Neural cell (in vitro differentiated cells): ENCODE data around the gene MLLT10. TPM values are rescaled to one million over a fixed set of nuclear protein-coding genes. Genes with fewer than 3 reads are reported as not detected.

Source experiments
- H2AFZ ChIP-seq: fragments of 200-600, 300-800 bp; sonication (generic), shearing (Covaris generic); 2 replicates; pipeline ENCODE4 v1.6.0; 2014; ENCODE audit warnings: low read depth, mild to moderate bottlenecking, antibody characterized with exemption, low read length, moderate library complexity
- H3F3A ChIP-seq: fragments of 200-600 bp; shearing (Covaris generic); 2 replicates; pipeline ENCODE4 v1.6.1; 2016; ENCODE audit warnings: mild to moderate bottlenecking, moderate library complexity, mixed read lengths, antibody characterized with exemption, low read length; ENCODE audit not compliant: insufficient read depth, poor library complexity, severe bottlenecking
- H3K27ac ChIP-seq: fragments of 200-600, 300-800 bp; sonication (generic), shearing (Covaris generic); 2 replicates; pipeline ENCODE4 v1.5.1; 2014; ENCODE audit warnings: mild to moderate bottlenecking, low read length, moderate library complexity
- H3K27me3 ChIP-seq: fragments of 300-800, 200-600 bp; sonication (generic), shearing (Covaris generic); 2 replicates; pipeline ENCODE4 v1.6.0; 2014; ENCODE audit warnings: mild to moderate bottlenecking, low read depth, low read length, moderate library complexity; ENCODE audit not compliant: insufficient read depth
- H3K36me3 ChIP-seq: fragments of 300-800, 200-600 bp; sonication (generic), shearing (Covaris generic); 2 replicates; pipeline ENCODE4 v1.5.1; 2014; ENCODE audit warnings: mild to moderate bottlenecking, antibody characterized with exemption, low read length, moderate library complexity; ENCODE audit not compliant: insufficient read depth
- H3K4me2 ChIP-seq: fragments of 300-800, 200-600 bp; sonication (generic), shearing (Covaris generic); 2 replicates; pipeline ENCODE4 v1.6.0; 2014; ENCODE audit warnings: mild to moderate bottlenecking, low read length
- H3K4me3 ChIP-seq: fragments of 300-800, 200-600 bp; sonication (generic), shearing (Covaris generic); 2 replicates; pipeline ENCODE4 v1.5.1; 2014; ENCODE audit warnings: mild to moderate bottlenecking, low read length, moderate library complexity
- H3K79me2 ChIP-seq: fragments of 200-600 bp; shearing (Covaris generic); replicated peaks from 2 replicates; pipeline ENCODE4 v1.6.0; 2014; ENCODE audit warnings: mild to moderate bottlenecking, low read length, moderate library complexity; ENCODE audit not compliant: insufficient read depth
- H3K9ac ChIP-seq: fragments of 300-800, 200-600 bp; sonication (generic), shearing (Covaris generic); 2 replicates; pipeline ENCODE4 v1.6.1; 2016; ENCODE audit warnings: mild to moderate bottlenecking, low read length, mixed read lengths
- H3K9me2 ChIP-seq: fragments of 200-600 bp; shearing (Covaris generic); 2 replicates; pipeline ENCODE4 v1.6.1; 2016; ENCODE audit warnings: mild to moderate bottlenecking, low read length, mixed read lengths; ENCODE audit not compliant: insufficient read depth
- H3K9me3 ChIP-seq: fragments of 200-600, 300-800 bp; sonication (generic), shearing (Covaris generic); 2 replicates; pipeline ENCODE4 v1.6.1; 2016; ENCODE audit warnings: mild to moderate bottlenecking, mixed run types, low read length, moderate library complexity, mixed read lengths
- H4K20me1 ChIP-seq: fragments of 200-600 bp; shearing (Covaris generic); 2 replicates; pipeline ENCODE4 v1.6.1; 2016; ENCODE audit warnings: mild to moderate bottlenecking, mixed run types; ENCODE audit not compliant: insufficient read depth
- EP300 ChIP-seq: fragments of 450-650 bp; conservative IDR thresholded peaks from 2 replicates; pipeline ENCODE4 v1.6.1; 2014; ENCODE audit warnings: antibody characterized with exemption, mild to moderate bottlenecking, moderate library complexity; ENCODE audit not compliant: poor library complexity, severe bottlenecking
- EZH2 ChIP-seq: fragments of 200-600, 300-800 bp; shearing (Covaris generic), sonication (generic); IDR thresholded peaks from 2 replicates; pipeline ENCODE4 v1.6.1; 2014; ENCODE audit warnings: antibody characterized with exemption, low read length, borderline replicate concordance, mild to moderate bottlenecking; ENCODE audit not compliant: insufficient read depth, poor library complexity, severe bottlenecking
- POLR2AphosphoS5 ChIP-seq: IDR thresholded peaks from 2 replicates; pipeline ENCODE4 v1.6.1; 2012
- RAD21 ChIP-seq: fragments of 450-650 bp; conservative IDR thresholded peaks from 2 replicates; pipeline ENCODE4 v1.6.1; 2014; ENCODE audit warnings: antibody characterized with exemption, mild to moderate bottlenecking, moderate library complexity
- REST ChIP-seq: IDR thresholded peaks from 2 replicates; pipeline ENCODE4 v1.6.1; 2012; ENCODE audit warnings: borderline replicate concordance
- SMC3 ChIP-seq: fragments of 450-650 bp; conservative IDR thresholded peaks from 2 replicates; pipeline ENCODE4 v1.6.1; 2014; ENCODE audit warnings: antibody characterized with exemption, mild to moderate bottlenecking, moderate library complexity; ENCODE audit not compliant: poor library complexity
- TAF1 ChIP-seq: IDR thresholded peaks from 2 replicates; pipeline ENCODE4 v1.6.1; 2012; ENCODE audit warnings: low read depth
- polyA plus RNA-seq: library from polyadenylated mRNA; depleted of rRNA; stranded (reverse); fragments of >200 nt; gene quantifications from 2 replicates; pipeline ENCODE4 v1.2.3, GENCODE V29; 2014

Gene MLLT10
- polyA plus RNA-seq, 1 donor from 2014 or later, result 31.0 TPM

DNA sequence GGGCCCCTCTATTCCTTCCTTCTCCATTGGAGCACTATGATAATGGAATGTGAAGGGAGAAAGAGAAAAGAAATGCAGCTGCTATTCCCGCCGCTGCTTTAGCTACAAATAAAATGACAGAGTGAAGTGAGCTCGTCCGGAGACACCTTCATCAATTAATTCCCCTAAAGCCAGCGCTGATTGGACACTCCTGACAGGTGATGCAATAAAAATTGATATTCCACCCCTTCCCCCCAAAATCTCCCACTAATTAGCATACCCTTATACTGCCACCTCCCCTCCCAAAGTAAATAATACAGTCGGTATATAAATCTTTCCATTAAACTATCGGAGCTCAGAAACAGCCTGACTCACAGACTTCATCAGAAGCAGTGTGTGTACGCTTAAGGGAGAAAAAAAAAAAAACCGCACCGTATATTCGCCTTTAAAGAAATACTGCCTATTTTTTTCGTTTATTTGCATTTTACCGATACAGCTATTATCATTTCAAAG is 15.8 kb upstream of the MLLT10 start:
- Histone ChIP-seq H4K20me1 (no peaks in the 10 kb centered on the region), H3K9ac (peak overlapping the region; percentile 94), H3K9me3 (no peaks in the 10 kb centered on the region), H3K27me3 (peaks cover 3% of the 10 kb centered on the region), H3K4me3 (peak overlapping the region; percentile 73), H2AFZ (no peak overlapping the region), H3K79me2 (peaks cover 90% of the 10 kb centered on the region), H3F3A (peaks cover 7% of the 10 kb centered on the region), H3K4me2 (peak overlapping the region; percentile 84), H3K9me2 (no peaks in the 10 kb centered on the region), H3K27ac (peak overlapping the region; percentile 79), H3K36me3 (no peaks in the 10 kb centered on the region)
- TF ChIP-seq SMC3, result no peak
- TF ChIP-seq TAF1, result peak; percentile 92
- TF ChIP-seq EZH2, result no peak
- peak; percentile 79 for TF ChIP-seq REST
- peak; percentile 30 for TF ChIP-seq EP300
- no peak for TF ChIP-seq RAD21
- TF ChIP-seq POLR2AphosphoS5, result peak; percentile 79

DNA sequence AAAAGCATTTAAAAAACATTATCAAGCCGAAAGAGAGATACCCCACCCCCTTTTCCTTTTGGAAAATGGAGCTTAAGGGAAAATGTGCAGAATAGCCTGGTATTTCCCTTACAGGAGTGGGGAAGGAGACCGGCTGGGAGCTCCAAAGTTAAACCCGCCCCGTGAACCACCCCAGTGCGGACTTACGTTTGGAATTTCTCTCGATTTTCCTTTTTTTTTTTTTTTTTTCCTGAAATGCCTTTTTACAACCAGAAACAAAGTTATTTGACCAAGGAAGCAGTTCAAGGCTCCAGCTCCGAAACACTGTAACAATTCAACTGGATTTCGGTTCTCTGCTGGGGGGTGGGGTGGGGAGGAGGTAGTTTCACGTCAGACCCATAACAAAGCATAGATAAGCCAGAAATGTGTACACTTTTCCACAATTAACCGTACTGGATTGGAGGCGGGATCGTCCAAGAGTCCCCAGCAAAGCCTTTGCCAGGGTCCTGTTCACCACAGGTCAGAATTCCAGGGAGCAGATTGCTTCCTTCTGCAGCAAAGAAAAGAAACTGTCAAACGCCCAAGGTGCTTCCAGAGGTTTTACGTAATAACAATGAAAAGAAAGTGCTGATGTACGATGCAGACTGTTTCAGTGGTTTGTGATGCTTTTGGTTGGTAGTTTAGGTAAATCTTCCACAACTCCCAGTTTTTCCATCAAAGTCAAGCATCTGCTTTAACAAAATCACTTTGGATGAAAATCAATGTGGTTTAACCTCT is 15.2 kb upstream of the MLLT10 start:
- Histone ChIP-seq H3K9me3 (no peaks in the 10 kb centered on the region), H3K4me2 (peak overlapping the region; percentile 84), H3K4me3 (peak overlapping the region; percentile 73), H3K79me2 (peaks cover 90% of the 10 kb centered on the region), H3K9me2 (no peaks in the 10 kb centered on the region), H3K27me3 (peaks cover 3% of the 10 kb centered on the region), H4K20me1 (no peaks in the 10 kb centered on the region), H2AFZ (no peak overlapping the region), H3K27ac (peak overlapping the region; percentile 79), H3K9ac (peak overlapping the region; percentile 94), H3F3A (peaks cover 7% of the 10 kb centered on the region), H3K36me3 (no peaks in the 10 kb centered on the region)
- peak; percentile 38 for TF ChIP-seq REST
- no peak for TF ChIP-seq RAD21
